Vagina (tissue), 2 donors: ENCODE results near the gene RPL10. TPM values are rescaled to one million over a fixed set of nuclear protein-coding genes. Genes with fewer than 3 reads are reported as not detected.

Experiments used
- DNase-seq, 2 donors: peaks; one replicate each; pipeline ENCODE4 v3.0.0-alpha.2; 2017; ENCODE audit errors: extremely low spot score in 2 of 2
- H3K27ac ChIP-seq: fragments of 200-600 bp; sonication (generic); one replicate; pipeline ENCODE4 v1.5.1; 2019
- H3K27me3 ChIP-seq: fragments of 200-600 bp; sonication (generic); one replicate; pipeline ENCODE4 v1.5.1; 2019
- H3K36me3 ChIP-seq, 2 donors: fragments of 200-600 bp; sonication (generic); one replicate each; pipeline ENCODE4 v1.5.1; 2017 to 2019
- H3K4me1 ChIP-seq: fragments of 200-600 bp; sonication (generic); one replicate; pipeline ENCODE4 v1.5.1; 2019
- H3K4me3 ChIP-seq, 2 donors: fragments of 200-600 bp; sonication (generic); 1 replicate in 1 of 2; 2 replicates in 1 of 2; pipeline ENCODE4 v1.5.1; 2016 to 2019
- H3K9me3 ChIP-seq: fragments of 200-600 bp; sonication (generic); one replicate; pipeline ENCODE4 v1.5.1; 2019
- CTCF ChIP-seq, 3 experiments: fragments of 450-650 bp in 2 of 3; fragments of 200-600 bp in 1 of 3; sonication (generic) in 1 of 3; IDR thresholded peaks; one replicate each; pipeline ENCODE4 v1.5.1; 2017 to 2019; ENCODE audit warnings: antibody characterized with exemption in 3 of 3, mild to moderate bottlenecking in 2 of 3, moderate library complexity in 2 of 3
- POLR2A ChIP-seq, 2 donors: fragments of 450-650 bp; IDR thresholded peaks; one replicate each; pipeline ENCODE4 v1.6.1; 2017; ENCODE audit warnings: antibody characterized with exemption in 2 of 2, mild to moderate bottlenecking in 2 of 2, moderate library complexity in 2 of 2
- POLR2AphosphoS5 ChIP-seq, 2 donors: sonication (generic); formaldehyde crosslinking; IDR thresholded peaks; one replicate each; pipeline ENCODE4 v1.9.0; 2017; ENCODE audit warnings: antibody characterized with exemption in 2 of 2, mild to moderate bottlenecking in 2 of 2, low read depth in 1 of 2; ENCODE audit not compliant: insufficient read depth in 1 of 2
- intact Hi-C: fragments of 100-400 bp; cut with DNase I; formaldehyde crosslinking; loops from one replicate; pipeline ENCODE4 v1.15.1; 2023
- total RNA-seq: library from RNA; depleted of rRNA; stranded (reverse); fragments of >200 nt; gene quantifications from one replicate; pipeline ENCODE4 v1.2.3, GENCODE V29; 2016

Gene RPL10
- total RNA-seq, 1 donor from 2014 or later: 3,948 TPM

- H3K4me1 ChIP-seq: peaks cover 45% of the 10 kb centered on the region
- no peaks in the 10 kb centered on the region for H3K27me3 ChIP-seq
- H3K9me3 ChIP-seq: no peaks in the 10 kb centered on the region
- peak overlapping the region in 1 of 2 donors; percentile 75 for H3K4me3 ChIP-seq
- no peak for DNase-seq
- TF ChIP-seq POLR2AphosphoS5 (IDR thresholded peaks at IDR 0.05; ENCODE audit: insufficient read depth in 1 of 2, low read depth in 1 of 2) (no peak), POLR2A (IDR thresholded peaks at IDR 0.05) (no peak), CTCF (IDR thresholded peaks at IDR 0.05) (no peak)
- H3K36me3 ChIP-seq: peaks cover 0 to 47% of the 10 kb centered on the region in 2 donors
- H3K27ac ChIP-seq: peak overlapping the region; percentile 88
- intact Hi-C loops: no loop called here
Measured at GRCh38 chrX:154367474-154368308, 30.5 kb upstream of the RPL10 start.

- TF ChIP-seq CTCF (IDR thresholded peaks at IDR 0.05) (no peak), POLR2A (IDR thresholded peaks at IDR 0.05) (peak in 1 of 2 donors; percentile 32), POLR2AphosphoS5 (IDR thresholded peaks at IDR 0.05; ENCODE audit: insufficient read depth in 1 of 2, low read depth in 1 of 2) (peak in 1 of 2 donors; percentile 81)
- peak overlapping the region; percentile 66 to 75 for H3K4me3 ChIP-seq
Measured at GRCh38 chrX:154368630-154369448, 29.3 kb upstream of the RPL10 start.

GRCh38 chrX:154369449-154370299, 28.5 kb upstream of the RPL10 start:
- intact Hi-C loops: no loop called here
- Histone ChIP-seq H3K4me3 (peak overlapping the region; percentile 66 to 75), H3K36me3 (peaks cover 0 to 28% of the 10 kb centered on the region in 2 donors), H3K9me3 (no peaks in the 10 kb centered on the region), H3K27ac (peak overlapping the region; percentile 88), H3K27me3 (no peaks in the 10 kb centered on the region), H3K4me1 (peaks cover 52% of the 10 kb centered on the region)
- DNase-seq: no peak
- TF ChIP-seq POLR2AphosphoS5 (IDR thresholded peaks at IDR 0.05; ENCODE audit: insufficient read depth in 1 of 2, low read depth in 1 of 2) (peak; percentile 67 to 80), POLR2A (IDR thresholded peaks at IDR 0.05) (peak in 1 of 2 donors; percentile 65), CTCF (IDR thresholded peaks at IDR 0.05) (no peak)

More at GRCh38 chrX:154368630-154369448, 29.3 kb upstream of the RPL10 start:
- H3K27me3 ChIP-seq: no peaks in the 10 kb centered on the region
- intact Hi-C loops: no loop called here
- H3K9me3 ChIP-seq: no peaks in the 10 kb centered on the region
- peaks cover 0 to 37% of the 10 kb centered on the region in 2 donors for H3K36me3 ChIP-seq
- peaks cover 49% of the 10 kb centered on the region for H3K4me1 ChIP-seq
- no peak for DNase-seq
- peak overlapping the region; percentile 88 for H3K27ac ChIP-seq

- TF ChIP-seq POLR2AphosphoS5 (IDR thresholded peaks at IDR 0.05; ENCODE audit: insufficient read depth in 1 of 2, low read depth in 1 of 2): no peak
- no peak for TF ChIP-seq CTCF (IDR thresholded peaks at IDR 0.05)
- no peak for TF ChIP-seq POLR2A (IDR thresholded peaks at IDR 0.05)
- intact Hi-C loops: no loop called here
Measured at GRCh38 chrX:154370300-154371016, 27.7 kb upstream of the RPL10 start.

More at GRCh38 chrX:154370300-154371016, 27.7 kb upstream of the RPL10 start:
- Histone ChIP-seq H3K4me1 (peaks cover 52% of the 10 kb centered on the region), H3K36me3 (peaks cover 0 to 20% of the 10 kb centered on the region in 2 donors), H3K9me3 (no peaks in the 10 kb centered on the region), H3K27ac (peak overlapping the region; percentile 86), H3K4me3 (peak overlapping the region; percentile 66 to 75), H3K27me3 (no peaks in the 10 kb centered on the region)
- DNase-seq: no peak
